ENCODE data around the gene CASTOR1. TPM values are rescaled to one million over a fixed set of nuclear protein-coding genes. Genes with fewer than 3 reads are reported as not detected.
A peak's percentile ranks its signal among the peaks of the same experiment; 100 is the strongest.

CASTOR1 gene
- total and polyA plus RNA-seq, 5 experiments from 2014 or later: 16.9 to 33.5 (median 20.4) TPM

GRCh38 chr22:30268331-30268730 is 21.0 kb downstream of the CASTOR1 start:
- POLR2A ChIA-PET: interaction anchor here (0.7 to 6.7 kb wide), 2 partner anchors 21 to 27 kb away, joined by 3 to 51 read pairs; partner anchors contain the start of gene CASTOR1
- no peak for ATAC-seq
- Mint-ChIP-seq H3K27ac (peak overlapping the region; percentile 94 to 100 (median 99)), H3K4me1 (peaks cover 23 to 60% (median 53%) of the 10 kb centered on the region in 4 donors), H3K4me3 (peak overlapping the region; percentile 19 to 96 (median 88)), H3K27me3 (no peaks in the 10 kb centered on the region), H3K9me3 (no peaks in the 10 kb centered on the region), H3K36me3 (peaks cover 0 to 10% (median 0%) of the 10 kb centered on the region in 3 donors)
- DNase-seq: no peak

- peak overlapping the region; percentile 90 to 99 (median 94) for H3K4me3 Mint-ChIP-seq
- H3K27ac Mint-ChIP-seq: peak overlapping the region; percentile 94 to 100 (median 99)
- H3K36me3 Mint-ChIP-seq: peaks cover 0 to 10% (median 0%) of the 10 kb centered on the region in 3 donors
- H3K27me3 Mint-ChIP-seq: no peaks in the 10 kb centered on the region
- POLR2A ChIA-PET: interaction anchor here (1.0 to 6.7 kb wide), 3 partner anchors 8 to 59 kb away, joined by 3 to 51 read pairs (median 4); partner anchors contain the start of genes CASTOR1 and TBC1D10A
- H3K9me3 Mint-ChIP-seq: no peaks in the 10 kb centered on the region
- peaks cover 25 to 59% (median 55%) of the 10 kb centered on the region in 4 donors for H3K4me1 Mint-ChIP-seq
- DNase-seq: peak in 7 of 10 donors; percentile 43 to 63 (median 54)
- no peak for ATAC-seq
These were observed 21.7 kb downstream of the CASTOR1 start for GRCh38 chr22:30267382-30268302.

GRCh38 chr22:30266445-30267381 is 22.6 kb downstream of the CASTOR1 start, which contains the start of gene OSM:
Gene OSM, minus strand, starts transcription at chr22:30266851. Its CDS starts 52 bp downstream, at chr22:30266799.
- POLR2A ChIA-PET: interaction anchor here (1.0 to 6.7 kb wide), 5 partner anchors 9 to 90 kb away, joined by 3 to 51 read pairs (median 4); partner anchors contain the start of genes CASTOR1, CCDC157, SF3A1 and TBC1D10A
- no peaks in the 10 kb centered on the region for H3K9me3 Mint-ChIP-seq
- DNase-seq: peak; percentile 50 to 77 (median 68)
- peaks cover 29 to 63% (median 58%) of the 10 kb centered on the region in 4 donors for H3K4me1 Mint-ChIP-seq
- peaks cover 0 to 10% (median 0%) of the 10 kb centered on the region in 3 donors for H3K36me3 Mint-ChIP-seq
- ATAC-seq: peak; percentile 34 to 43
- H3K27me3 Mint-ChIP-seq: no peaks in the 10 kb centered on the region
- H3K4me3 Mint-ChIP-seq: peak within 1 kb of the TSS; percentile 90 to 99 (median 94)
- peak within 1 kb of the TSS; percentile 94 to 100 (median 99) for H3K27ac Mint-ChIP-seq

- H3K9me3 Mint-ChIP-seq: no peaks in the 10 kb centered on the region
- peak; percentile 71 to 92 (median 87) for DNase-seq
- POLR2A ChIA-PET: interaction anchor here (0.8 to 6.7 kb wide), 5 partner anchors 17 to 91 kb away, joined by 3 to 51 read pairs (median 4); partner anchors contain the start of genes CASTOR1, CCDC157 and SF3A1
- H3K27ac Mint-ChIP-seq: peak overlapping the region; percentile 94 to 100 (median 99)
- no peaks in the 10 kb centered on the region for H3K27me3 Mint-ChIP-seq
- H3K36me3 Mint-ChIP-seq: peaks cover 0 to 10% (median 0%) of the 10 kb centered on the region in 3 donors
- H3K4me1 Mint-ChIP-seq: peaks cover 33 to 58% (median 57%) of the 10 kb centered on the region in 4 donors
- ATAC-seq: peak; percentile 80
- H3K4me3 Mint-ChIP-seq: peak overlapping the region; percentile 90 to 99 (median 94)
These were observed 23.4 kb downstream of the CASTOR1 start for GRCh38 chr22:30265823-30266444.

GRCh38 chr22:30265131-30265720 is 24.1 kb downstream of the CASTOR1 start:
- peak overlapping the region; percentile 94 to 100 (median 99) for H3K27ac Mint-ChIP-seq
- POLR2A ChIA-PET: interaction anchor here (0.5 to 6.7 kb wide), 8 partner anchors 15 to 671 kb away, joined by 3 to 51 read pairs (median 4); partner anchors contain the start of genes CASTOR1, CCDC157, RNF215 and SF3A1
- peaks cover 30 to 58% (median 55%) of the 10 kb centered on the region in 4 donors for H3K4me1 Mint-ChIP-seq
- DNase-seq (peak in 1 of 10 donors; percentile 31), ATAC-seq (no peak)
- H3K9me3 Mint-ChIP-seq: no peaks in the 10 kb centered on the region
- peak overlapping the region; percentile 43 to 99 (median 94) for H3K4me3 Mint-ChIP-seq
- H3K27me3 Mint-ChIP-seq: no peaks in the 10 kb centered on the region
- H3K36me3 Mint-ChIP-seq: peaks cover 0 to 5% (median 0%) of the 10 kb centered on the region in 3 donors

- Mint-ChIP-seq H3K36me3 (peaks cover 0 to 2% (median 0%) of the 10 kb centered on the region in 3 donors), H3K9me3 (no peaks in the 10 kb centered on the region), H3K4me1 (peaks cover 30 to 56% (median 49%) of the 10 kb centered on the region in 4 donors), H3K27ac (peak overlapping the region in 2 of 10 donors; percentile 75 to 94), H3K27me3 (no peaks in the 10 kb centered on the region), H3K4me3 (no peak overlapping the region)
- ATAC-seq (no peak), DNase-seq (no peak)
- POLR2A ChIA-PET: interaction anchor here (1.1 to 6.7 kb wide), 6 partner anchors 16 to 124 kb away, joined by 3 to 51 read pairs (median 8); partner anchors contain the start of genes CASTOR1, CCDC157, RNF215 and SF3A1
These were observed 25.4 kb downstream of the CASTOR1 start for GRCh38 chr22:30263883-30264282.

- no peaks in the 10 kb centered on the region for H3K27me3 Mint-ChIP-seq
- peak overlapping the region in 9 of 10 donors; percentile 42 to 74 (median 57) for H3K4me3 Mint-ChIP-seq
- H3K36me3 Mint-ChIP-seq: no peaks in the 10 kb centered on the region
- DNase-seq (peak; percentile 66 to 87 (median 76)), ATAC-seq (peak in 1 of 2 donors; percentile 12)
- POLR2A ChIA-PET: interaction anchor here (0.8 to 6.7 kb wide), 6 partner anchors 8 to 161 kb away, joined by 3 to 51 read pairs (median 8); partner anchors contain the start of genes CASTOR1 and RNF215
- peaks cover 26 to 51% (median 42%) of the 10 kb centered on the region in 4 donors for H3K4me1 Mint-ChIP-seq
- H3K9me3 Mint-ChIP-seq: no peaks in the 10 kb centered on the region
- peak overlapping the region in 8 of 10 donors; percentile 43 to 92 (median 76) for H3K27ac Mint-ChIP-seq
These were observed 26.2 kb downstream of the CASTOR1 start for GRCh38 chr22:30262917-30263741.

- Mint-ChIP-seq H3K27me3 (no peaks in the 10 kb centered on the region), H3K27ac (peak overlapping the region in 1 of 10 donors; percentile 88), H3K4me1 (peaks cover 23 to 44% (median 34%) of the 10 kb centered on the region in 4 donors), H3K4me3 (no peak overlapping the region), H3K36me3 (no peaks in the 10 kb centered on the region), H3K9me3 (no peaks in the 10 kb centered on the region)
- ATAC-seq (no peak), DNase-seq (no peak)
- POLR2A ChIA-PET: no interaction called here
These were observed 27.2 kb downstream of the CASTOR1 start for GRCh38 chr22:30262112-30262511.

- ATAC-seq: no peak
- Mint-ChIP-seq H3K27ac (no peak overlapping the region), H3K4me3 (no peak overlapping the region), H3K9me3 (no peaks in the 10 kb centered on the region), H3K27me3 (no peaks in the 10 kb centered on the region), H3K36me3 (no peaks in the 10 kb centered on the region), H3K4me1 (peaks cover 19 to 37% (median 31%) of the 10 kb centered on the region in 4 donors)
- DNase-seq: no peak
- POLR2A ChIA-PET: no interaction called here
These were observed 28.2 kb downstream of the CASTOR1 start for GRCh38 chr22:30261134-30261533.

- Mint-ChIP-seq H3K4me3 (no peak overlapping the region), H3K27ac (no peak overlapping the region), H3K36me3 (no peaks in the 10 kb centered on the region), H3K27me3 (no peaks in the 10 kb centered on the region), H3K4me1 (peaks cover 19 to 36% (median 28%) of the 10 kb centered on the region in 4 donors), H3K9me3 (no peaks in the 10 kb centered on the region)
- DNase-seq (no peak), ATAC-seq (no peak)
- POLR2A ChIA-PET: no interaction called here
These were observed 28.6 kb downstream of the CASTOR1 start for GRCh38 chr22:30260682-30261081.
